Activated CD8-positive, alpha-beta T cell treated with anti-CD3 and anti-CD28 coated beads, Interleukin-2, amount 10 ng/mL, durations not matched to agents 7 days and 5 days (primary cell): ENCODE measurements around the gene DCHS2. TPM values are rescaled to one million over a fixed set of nuclear protein-coding genes. Genes with fewer than 3 reads are reported as not detected.

Experiments
- ATAC-seq: fragments of 150-1000 bp; cut with Tn5 transposase; one replicate; pipeline ENCODE4 v1.10.0; 2021; ENCODE audit warnings: moderate library complexity
- CTCF ChIA-PET: fragments of 350-600 bp; sonication (Branson Sonifier 250); formaldehyde crosslinking; loops from one replicate; lab custom pipeline; 2021; ENCODE audit warnings: antibody characterized with exemption; lab: Charles Lee
- POLR2A ChIA-PET: fragments of 350-600 bp; sonication (Branson Sonifier 250); formaldehyde crosslinking; loops from one replicate; lab custom pipeline; 2021; ENCODE audit warnings: antibody characterized with exemption; lab: Charles Lee
- DNase-seq: peaks from one replicate; pipeline ENCODE4 v3.0.0-alpha.2; 2020
- H3K27ac Mint-ChIP-seq: one replicate; pipeline ENCODE4 v1.8.0; 2021; ENCODE audit warnings: mild to moderate bottlenecking, mixed read lengths
- H3K27me3 Mint-ChIP-seq: one replicate; pipeline ENCODE4 v1.8.0; 2021; ENCODE audit warnings: low read depth, mixed read lengths
- H3K36me3 Mint-ChIP-seq: one replicate; pipeline ENCODE4 v1.8.0; 2021; ENCODE audit warnings: low read depth, mixed read lengths
- H3K4me1 Mint-ChIP-seq: one replicate; pipeline ENCODE4 v1.8.0; 2021; ENCODE audit warnings: low read depth, mixed read lengths
- H3K4me3 Mint-ChIP-seq: one replicate; pipeline ENCODE4 v1.8.0; 2021; ENCODE audit warnings: mild to moderate bottlenecking, mixed read lengths
- H3K9me3 Mint-ChIP-seq: one replicate; pipeline ENCODE4 v1.8.0; 2022; ENCODE audit warnings: mixed read lengths; ENCODE audit not compliant: insufficient read depth
- total RNA-seq, 2 experiments: library from RNA; stranded (reverse); gene quantifications; one replicate each; pipeline ENCODE4 v1.2.3, GENCODE V29; 2021

Gene DCHS2
- total RNA-seq, 2 experiments from 2014 or later: not detected

DNA sequence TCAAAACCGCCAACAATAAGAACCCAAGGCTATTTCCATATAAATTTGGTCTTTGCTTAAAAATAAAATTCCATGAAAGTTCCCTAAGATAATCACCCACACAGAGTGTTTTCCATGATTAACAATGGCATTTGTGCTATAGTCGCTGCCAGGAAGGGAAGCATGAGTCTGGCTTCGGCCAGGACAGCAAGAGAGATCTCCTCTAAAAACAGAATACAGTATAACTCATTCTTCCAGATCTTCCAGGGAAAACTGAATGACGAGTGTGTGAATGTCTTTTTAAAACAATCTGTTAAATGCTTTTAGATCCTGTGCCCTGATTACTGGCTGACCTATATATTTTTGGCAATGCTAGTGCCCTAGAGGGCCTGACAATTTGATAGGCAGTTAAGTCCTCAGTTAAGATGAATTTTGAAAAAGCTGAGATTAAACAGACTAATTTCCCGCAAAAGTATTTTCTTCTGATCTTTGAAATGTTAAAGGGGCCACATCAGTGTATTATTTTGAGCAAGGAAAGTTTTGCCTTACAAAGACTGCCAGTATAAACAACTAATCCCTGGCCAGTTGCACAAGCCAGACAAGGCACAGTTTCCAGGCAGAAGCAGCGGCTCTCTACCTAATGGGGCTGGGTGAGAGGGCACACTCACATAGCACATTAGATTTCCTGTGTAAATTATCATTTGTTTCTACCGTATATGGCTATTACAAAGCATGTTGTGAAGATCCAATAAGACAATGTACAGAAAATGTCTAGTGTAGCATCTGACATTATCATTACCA is 127.3 kb downstream of the DCHS2 start:
- Mint-ChIP-seq H3K27ac (no peak overlapping the region), H3K27me3 (peaks cover 3% of the 10 kb centered on the region), H3K4me3 (no peak overlapping the region), H3K9me3 (no peaks in the 10 kb centered on the region), H3K4me1 (peaks cover 20% of the 10 kb centered on the region), H3K36me3 (no peaks in the 10 kb centered on the region)
- ATAC-seq (no peak), DNase-seq (no peak)
- ChIA-PET CTCF (no interaction called here), POLR2A (no interaction called here)

DNA sequence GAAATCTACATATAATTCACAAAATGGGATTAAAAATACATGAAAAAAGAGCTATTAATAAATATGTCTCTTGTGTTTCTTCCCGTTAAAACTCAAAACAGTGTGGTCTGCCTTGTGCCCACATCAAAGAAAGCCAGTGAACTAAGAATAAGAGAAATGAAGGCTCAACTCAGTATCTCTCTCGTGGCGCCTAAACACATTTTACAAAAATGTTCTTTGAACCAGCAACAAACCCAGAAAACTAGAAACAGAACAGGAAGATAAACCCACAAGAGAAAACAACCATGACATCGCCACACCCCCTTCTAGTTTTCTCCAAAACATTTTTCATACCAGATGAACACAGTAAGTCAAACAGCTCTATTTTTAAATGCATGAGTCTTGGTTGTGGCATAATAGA is 130.1 kb downstream of the DCHS2 start:
- Mint-ChIP-seq H3K9me3 (no peaks in the 10 kb centered on the region), H3K27ac (no peak overlapping the region), H3K4me1 (peaks cover 12% of the 10 kb centered on the region), H3K27me3 (peaks cover 3% of the 10 kb centered on the region), H3K4me3 (no peak overlapping the region), H3K36me3 (no peaks in the 10 kb centered on the region)
- DNase-seq (no peak), ATAC-seq (no peak)
- CTCF ChIA-PET: no interaction called here
- POLR2A ChIA-PET: no interaction called here

DNA sequence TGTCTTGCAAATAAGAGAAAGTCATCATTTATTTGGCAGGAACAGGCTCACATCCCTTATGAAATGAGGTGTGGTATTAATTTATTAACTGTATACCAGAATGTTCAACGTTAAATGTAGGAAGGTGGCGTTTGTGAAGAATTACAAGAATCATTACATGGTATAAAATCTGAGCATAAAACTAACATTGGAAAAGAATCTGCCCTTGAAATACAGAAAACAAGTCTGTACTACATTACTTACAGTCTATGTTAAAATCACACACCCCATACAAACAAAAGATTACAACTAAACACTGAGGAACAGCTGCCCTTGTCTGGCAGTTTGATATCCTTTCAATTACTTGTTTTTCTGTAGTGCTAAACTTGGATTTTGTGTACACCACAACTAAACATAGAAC is 131.1 kb downstream of the DCHS2 start:
- ChIA-PET CTCF (no interaction called here), POLR2A (no interaction called here)
- Mint-ChIP-seq H3K9me3 (no peaks in the 10 kb centered on the region), H3K4me1 (peaks cover 12% of the 10 kb centered on the region), H3K4me3 (no peak overlapping the region), H3K27ac (no peak overlapping the region), H3K36me3 (no peaks in the 10 kb centered on the region), H3K27me3 (peaks cover 3% of the 10 kb centered on the region)
- no peak for ATAC-seq
- DNase-seq: no peak

GRCh38 chr4:154354883-154355282 is 136.7 kb downstream of the DCHS2 start:
- CTCF ChIA-PET: interaction anchor here (1.4 kb wide), 1 partner anchor 23 kb away, joined by 3 read pairs; no protein-coding TSS in a partner anchor
- no peaks in the 10 kb centered on the region for H3K9me3 Mint-ChIP-seq
- peaks cover 8% of the 10 kb centered on the region for H3K27me3 Mint-ChIP-seq
- ATAC-seq (no peak), DNase-seq (no peak)
- H3K4me3 Mint-ChIP-seq: no peak overlapping the region
- POLR2A ChIA-PET: no interaction called here
- no peak overlapping the region for H3K27ac Mint-ChIP-seq
- no peaks in the 10 kb centered on the region for H3K4me1 Mint-ChIP-seq
- no peaks in the 10 kb centered on the region for H3K36me3 Mint-ChIP-seq

GRCh38 chr4:154349829-154350228 is 141.8 kb downstream of the DCHS2 start:
- Mint-ChIP-seq H3K27me3 (peaks cover 10% of the 10 kb centered on the region), H3K27ac (no peak overlapping the region), H3K9me3 (no peaks in the 10 kb centered on the region), H3K4me3 (no peak overlapping the region), H3K4me1 (no peaks in the 10 kb centered on the region), H3K36me3 (no peaks in the 10 kb centered on the region)
- no peak for ATAC-seq
- POLR2A ChIA-PET: no interaction called here
- no peak for DNase-seq
- CTCF ChIA-PET: interaction anchor here (1.3 to 1.4 kb wide), 2 partner anchors 17 to 702 kb away, joined by 3 read pairs; no protein-coding TSS in a partner anchor

DNA sequence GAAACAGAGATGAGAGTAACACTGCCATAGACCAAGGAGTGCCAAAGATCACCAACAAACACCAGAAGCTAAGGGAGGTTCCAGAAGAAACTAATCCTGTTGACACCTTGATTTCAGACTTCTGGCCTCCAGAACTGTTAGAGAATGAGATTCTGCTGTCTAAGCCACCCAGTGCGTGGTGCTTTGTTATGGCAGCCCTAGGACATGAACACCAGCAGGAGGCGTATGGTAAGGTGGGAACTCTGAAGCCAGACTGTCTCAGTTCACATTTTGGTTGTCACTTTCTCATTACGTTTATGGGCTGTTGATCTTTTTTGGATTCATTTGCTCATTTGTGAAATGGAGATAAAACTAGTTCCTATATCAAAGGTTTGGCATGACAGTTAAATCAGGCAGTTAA is 142.9 kb downstream of the DCHS2 start:
- Mint-ChIP-seq H3K36me3 (no peaks in the 10 kb centered on the region), H3K27ac (no peak overlapping the region), H3K9me3 (no peaks in the 10 kb centered on the region), H3K4me1 (no peaks in the 10 kb centered on the region), H3K27me3 (peaks cover 10% of the 10 kb centered on the region), H3K4me3 (no peak overlapping the region)
- ChIA-PET CTCF (no interaction called here), POLR2A (no interaction called here)
- no peak for DNase-seq
- ATAC-seq: no peak

GRCh38 chr4:154345359-154345758 is 146.2 kb downstream of the DCHS2 start:
- Mint-ChIP-seq H3K27me3 (peaks cover 8% of the 10 kb centered on the region), H3K9me3 (no peaks in the 10 kb centered on the region), H3K4me3 (no peak overlapping the region), H3K27ac (no peak overlapping the region), H3K4me1 (no peaks in the 10 kb centered on the region), H3K36me3 (no peaks in the 10 kb centered on the region)
- ChIA-PET CTCF (interaction anchor here (1.3 kb wide), 1 partner anchor 15 kb away, joined by 3 read pairs; no protein-coding TSS in a partner anchor), POLR2A (no interaction called here)
- no peak for DNase-seq
- ATAC-seq: no peak

- H3K4me3 Mint-ChIP-seq: no peak overlapping the region
- no peaks in the 10 kb centered on the region for H3K4me1 Mint-ChIP-seq
- ChIA-PET CTCF (interaction anchor here (1.3 kb wide), 1 partner anchor 14 kb away, joined by 3 read pairs; no protein-coding TSS in a partner anchor), POLR2A (no interaction called here)
- DNase-seq: no peak
- no peak overlapping the region for H3K27ac Mint-ChIP-seq
- peaks cover 8% of the 10 kb centered on the region for H3K27me3 Mint-ChIP-seq
- no peaks in the 10 kb centered on the region for H3K9me3 Mint-ChIP-seq
- no peaks in the 10 kb centered on the region for H3K36me3 Mint-ChIP-seq
- no peak for ATAC-seq
Observed at GRCh38 chr4:154344686-154345085, 146.9 kb downstream of the DCHS2 start.

DNA sequence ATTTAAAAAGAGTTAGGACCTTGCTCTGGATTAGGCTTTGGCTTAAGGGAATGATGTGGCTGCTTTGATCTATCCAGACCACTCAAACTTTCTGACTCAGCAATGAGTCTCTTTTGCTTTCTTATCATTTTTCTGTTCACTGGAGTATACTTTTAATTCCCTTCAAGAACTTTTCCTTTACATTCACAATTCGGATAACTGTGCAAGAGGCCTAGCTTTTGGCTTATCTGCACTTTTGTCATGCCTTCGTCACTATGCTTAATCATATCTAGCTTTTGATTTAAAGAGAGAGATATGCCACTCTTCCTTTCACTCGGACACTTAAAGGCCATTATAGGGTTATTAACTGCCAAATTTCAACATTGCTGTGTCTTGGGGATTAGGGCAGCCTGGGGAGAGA is 147.9 kb downstream of the DCHS2 start:
- H3K27me3 Mint-ChIP-seq: peaks cover 8% of the 10 kb centered on the region
- no peaks in the 10 kb centered on the region for H3K9me3 Mint-ChIP-seq
- ATAC-seq: no peak
- ChIA-PET POLR2A (no interaction called here), CTCF (no interaction called here)
- no peaks in the 10 kb centered on the region for H3K36me3 Mint-ChIP-seq
- no peak overlapping the region for H3K27ac Mint-ChIP-seq
- H3K4me1 Mint-ChIP-seq: no peaks in the 10 kb centered on the region
- DNase-seq: no peak
- no peak overlapping the region for H3K4me3 Mint-ChIP-seq

DNA sequence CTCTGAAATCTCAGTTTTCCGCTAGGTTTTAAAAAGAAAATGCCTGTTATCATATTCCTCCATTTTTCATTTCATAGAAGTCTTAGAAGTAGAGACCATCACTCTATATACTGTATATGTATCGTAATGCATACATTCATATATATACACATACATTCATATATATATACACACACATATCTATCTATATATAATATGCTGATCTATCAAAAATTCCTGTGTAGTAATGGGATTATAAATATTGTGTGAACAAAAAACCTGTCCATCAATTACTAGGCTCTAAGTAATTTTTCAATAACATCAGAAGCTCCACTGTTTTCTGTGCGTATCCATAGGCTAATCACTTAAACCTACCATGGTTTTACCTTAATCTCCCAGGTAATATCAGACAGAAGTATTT is 150.2 kb downstream of the DCHS2 start:
- DNase-seq (no peak), ATAC-seq (no peak)
- Mint-ChIP-seq H3K27ac (no peak overlapping the region), H3K27me3 (peaks cover 7% of the 10 kb centered on the region), H3K4me1 (no peaks in the 10 kb centered on the region), H3K4me3 (no peak overlapping the region), H3K9me3 (no peaks in the 10 kb centered on the region), H3K36me3 (no peaks in the 10 kb centered on the region)
- ChIA-PET POLR2A (no interaction called here), CTCF (no interaction called here)

GRCh38 chr4:154335588-154335987 is 156.0 kb downstream of the DCHS2 start:
- no peaks in the 10 kb centered on the region for H3K36me3 Mint-ChIP-seq
- H3K4me3 Mint-ChIP-seq: no peak overlapping the region
- POLR2A ChIA-PET: no interaction called here
- CTCF ChIA-PET: no interaction called here
- ATAC-seq (no peak), DNase-seq (no peak)
- peaks cover 10% of the 10 kb centered on the region for H3K4me1 Mint-ChIP-seq
- no peaks in the 10 kb centered on the region for H3K9me3 Mint-ChIP-seq
- H3K27me3 Mint-ChIP-seq: peaks cover 20% of the 10 kb centered on the region
- no peak overlapping the region for H3K27ac Mint-ChIP-seq

- Mint-ChIP-seq H3K27me3 (peaks cover 29% of the 10 kb centered on the region), H3K27ac (no peak overlapping the region), H3K36me3 (no peaks in the 10 kb centered on the region), H3K4me1 (peaks cover 10% of the 10 kb centered on the region), H3K9me3 (no peaks in the 10 kb centered on the region), H3K4me3 (peak overlapping the region; percentile 61)
- ChIA-PET CTCF (interaction anchor here (0.9 to 3.7 kb wide), 3 partner anchors 18 to 174 kb away, joined by 3 to 16 read pairs (median 3); no protein-coding TSS in a partner anchor), POLR2A (no interaction called here)
- DNase-seq (peak; percentile 60), ATAC-seq (peak; percentile 91)
Observed at GRCh38 chr4:154332681-154333421, 158.7 kb downstream of the DCHS2 start.
